Testis (tissue), 3 donors: ENCODE data around the gene EDARADD. TPM values are rescaled to one million over a fixed set of nuclear protein-coding genes. Genes with fewer than 3 reads are reported as not detected.

Experiments
- DNase-seq: peaks from one replicate; pipeline ENCODE4 v3.0.0-alpha.2; 2019
- H3K27ac ChIP-seq, 2 donors: fragments of 200-600 bp; sonication (generic); one replicate each; pipeline ENCODE4 v1.5.1; 2019
- H3K27me3 ChIP-seq: fragments of 200-600 bp; sonication (generic); one replicate; pipeline ENCODE4 v1.5.1; 2019
- H3K36me3 ChIP-seq: fragments of 200-600 bp; sonication (generic); one replicate; pipeline ENCODE4 v1.5.1; 2017; ENCODE audit warnings: low read depth; ENCODE audit errors: missing control alignments
- H3K4me1 ChIP-seq: fragments of 200-600 bp; sonication (generic); one replicate; pipeline ENCODE4 v1.5.1; 2019
- H3K4me3 ChIP-seq, 2 donors: fragments of 200-600 bp; sonication (generic); one replicate each; pipeline ENCODE4 v1.5.1; 2017 to 2019
- H3K9me3 ChIP-seq: fragments of 200-600 bp; sonication (generic); one replicate; pipeline ENCODE4 v1.5.1; 2017
- POLR2A ChIP-seq: fragments of 450-650 bp; IDR thresholded peaks from one replicate; pipeline ENCODE4 v1.6.1; 2017; ENCODE audit warnings: antibody characterized with exemption, mild to moderate bottlenecking, moderate library complexity
- WGBS, 2 donors: methylation state at CpG; one replicate each; pipeline ENCODE4 v1.1.5; 2018; 5-methylcytosine and 5-hydroxymethylcytosine counted together
- intact Hi-C: fragments of 100-400 bp; cut with DNase I; formaldehyde crosslinking; loops from one replicate; pipeline ENCODE4 v1.15.1; 2023; ENCODE audit warnings: low total_unique reads
- polyA plus RNA-seq: library from polyadenylated mRNA; stranded (reverse); fragments of 350-450 nt; fragmentation: Illumina TruSeq; extraction: RNeasy Lipid Tissue Mini Kit (QIAGEN cat#74804); gene quantifications from one replicate; pipeline ENCODE4 v1.2.3, GENCODE V29; 2014; ENCODE audit warnings: low read depth, low replicate concordance; ENCODE audit not compliant: insufficient read depth
- total RNA-seq, 2 donors: library from RNA; depleted of rRNA; stranded (reverse); fragments of >200 nt; gene quantifications; one replicate each; pipeline ENCODE4 v1.2.3, GENCODE V29; 2016
- TF ChIP-seq, protein P1 (sequence below), 3 experiments: fragments of 450-650 bp in 2 of 3; fragments of 200-600 bp in 1 of 3; sonication (generic) in 1 of 3; IDR thresholded peaks; one replicate each; pipeline ENCODE4 v1.5.1; 2016 to 2019; ENCODE audit warnings: antibody characterized with exemption in 3 of 3, mild to moderate bottlenecking in 2 of 3, moderate library complexity in 1 of 3

The EDARADD gene
- total and polyA plus RNA-seq, 3 donors from 2014 or later: 3.2 to 5.8 (median 3.9) TPM

DNA sequence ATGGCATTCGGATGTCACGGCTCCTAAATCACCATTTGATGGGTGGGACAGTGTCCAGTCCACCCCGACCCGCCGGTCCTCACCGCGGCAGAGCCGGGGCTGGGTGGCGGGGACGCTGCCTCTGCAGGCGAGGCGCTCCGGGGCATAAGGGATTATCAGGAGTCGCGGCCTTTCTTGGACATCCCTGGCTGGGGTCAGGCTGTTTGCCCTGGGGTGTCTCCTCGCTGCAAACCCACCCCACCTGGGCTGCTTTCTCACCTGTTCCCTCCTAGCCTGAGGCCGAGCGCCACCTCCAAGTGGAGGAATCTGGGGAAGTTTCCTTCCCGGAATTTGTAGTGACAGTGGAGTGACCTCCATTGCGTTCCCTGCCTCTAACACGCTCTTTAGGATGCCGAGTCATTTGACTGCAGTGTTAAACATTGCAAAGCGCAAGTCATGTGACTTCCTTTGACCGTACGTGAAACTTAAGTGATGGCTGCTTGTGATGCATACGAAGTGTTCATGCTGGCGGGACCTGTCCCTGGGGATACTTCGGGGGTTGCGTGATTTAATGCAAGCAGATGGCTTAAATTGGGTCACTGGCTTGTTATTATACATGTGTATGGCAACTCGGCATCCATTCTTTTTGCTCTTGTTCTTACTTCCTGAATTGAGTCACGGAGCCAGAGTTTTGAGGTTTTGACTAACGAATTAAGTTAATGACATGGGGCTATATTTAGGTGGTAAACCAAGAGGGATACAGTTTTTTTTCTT, 130.2 kb downstream of the EDARADD start:
- Histone ChIP-seq H3K4me1 (peaks cover 9% of the 10 kb centered on the region), H3K4me3 (peak overlapping the region; percentile 86 to 97), H3K9me3 (no peaks in the 10 kb centered on the region), H3K27ac (peak overlapping the region; percentile 82 to 89), H3K27me3 (no peaks in the 10 kb centered on the region), H3K36me3 (no peaks in the 10 kb centered on the region)
- TF ChIP-seq, protein P1, sequence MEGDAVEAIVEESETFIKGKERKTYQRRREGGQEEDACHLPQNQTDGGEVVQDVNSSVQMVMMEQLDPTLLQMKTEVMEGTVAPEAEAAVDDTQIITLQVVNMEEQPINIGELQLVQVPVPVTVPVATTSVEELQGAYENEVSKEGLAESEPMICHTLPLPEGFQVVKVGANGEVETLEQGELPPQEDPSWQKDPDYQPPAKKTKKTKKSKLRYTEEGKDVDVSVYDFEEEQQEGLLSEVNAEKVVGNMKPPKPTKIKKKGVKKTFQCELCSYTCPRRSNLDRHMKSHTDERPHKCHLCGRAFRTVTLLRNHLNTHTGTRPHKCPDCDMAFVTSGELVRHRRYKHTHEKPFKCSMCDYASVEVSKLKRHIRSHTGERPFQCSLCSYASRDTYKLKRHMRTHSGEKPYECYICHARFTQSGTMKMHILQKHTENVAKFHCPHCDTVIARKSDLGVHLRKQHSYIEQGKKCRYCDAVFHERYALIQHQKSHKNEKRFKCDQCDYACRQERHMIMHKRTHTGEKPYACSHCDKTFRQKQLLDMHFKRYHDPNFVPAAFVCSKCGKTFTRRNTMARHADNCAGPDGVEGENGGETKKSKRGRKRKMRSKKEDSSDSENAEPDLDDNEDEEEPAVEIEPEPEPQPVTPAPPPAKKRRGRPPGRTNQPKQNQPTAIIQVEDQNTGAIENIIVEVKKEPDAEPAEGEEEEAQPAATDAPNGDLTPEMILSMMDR (IDR thresholded peaks at IDR 0.05): no peak
- intact Hi-C loops: no loop called here
- WGBS, 2 donors: 0 to 1% methylated on average over 21 to 32 of the region's 32 CpGs
- peak; percentile 79 for DNase-seq

DNA sequence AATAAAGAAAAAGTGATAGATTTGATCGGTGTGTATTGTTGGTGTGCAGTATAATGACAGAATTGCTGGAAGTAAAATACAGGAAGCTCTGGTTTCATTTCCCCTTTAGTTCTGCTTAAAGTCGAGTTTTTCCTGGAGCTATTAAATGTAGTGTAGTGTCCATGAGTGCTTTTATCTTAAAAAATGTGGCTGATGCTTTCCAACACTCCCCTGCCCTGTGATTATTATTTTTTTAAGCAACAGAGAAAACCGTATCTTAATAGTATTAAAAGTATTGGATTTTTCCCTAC, 130.8 kb downstream of the EDARADD start:
- Histone ChIP-seq H3K9me3 (no peaks in the 10 kb centered on the region), H3K27me3 (no peaks in the 10 kb centered on the region), H3K4me1 (peaks cover 9% of the 10 kb centered on the region), H3K27ac (peak overlapping the region in 1 of 2 donors; percentile 82), H3K4me3 (peak overlapping the region; percentile 86 to 97), H3K36me3 (no peaks in the 10 kb centered on the region)
- TF ChIP-seq POLR2A: no peak
- TF ChIP-seq, protein P1 (IDR thresholded peaks at IDR 0.05): no peak
- no peak for DNase-seq
- intact Hi-C loops: no loop called here
- 4 to 5% methylated on average over 3 of the region's 3 CpGs for WGBS, 2 donors

DNA sequence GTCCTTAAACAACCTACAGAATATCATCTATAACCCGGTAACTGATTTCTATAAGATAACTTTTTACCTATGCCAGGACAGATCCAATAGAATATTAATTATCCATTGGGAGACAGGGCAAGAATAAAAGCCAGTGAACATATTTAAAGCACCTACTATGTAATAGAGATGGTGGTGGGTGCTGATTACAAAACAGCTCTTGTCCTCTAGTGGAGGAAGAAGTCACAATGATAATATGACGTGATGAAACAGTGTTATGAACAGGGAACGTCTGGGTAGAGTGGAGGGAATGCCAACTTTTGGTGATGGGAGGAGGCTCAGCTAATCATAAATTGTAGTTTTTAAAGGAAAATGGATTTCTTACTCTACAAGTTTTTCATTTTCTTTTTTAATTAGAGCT, 132.0 kb downstream of the EDARADD start:
- Histone ChIP-seq H3K27ac (no peak overlapping the region), H3K9me3 (no peaks in the 10 kb centered on the region)

DNA sequence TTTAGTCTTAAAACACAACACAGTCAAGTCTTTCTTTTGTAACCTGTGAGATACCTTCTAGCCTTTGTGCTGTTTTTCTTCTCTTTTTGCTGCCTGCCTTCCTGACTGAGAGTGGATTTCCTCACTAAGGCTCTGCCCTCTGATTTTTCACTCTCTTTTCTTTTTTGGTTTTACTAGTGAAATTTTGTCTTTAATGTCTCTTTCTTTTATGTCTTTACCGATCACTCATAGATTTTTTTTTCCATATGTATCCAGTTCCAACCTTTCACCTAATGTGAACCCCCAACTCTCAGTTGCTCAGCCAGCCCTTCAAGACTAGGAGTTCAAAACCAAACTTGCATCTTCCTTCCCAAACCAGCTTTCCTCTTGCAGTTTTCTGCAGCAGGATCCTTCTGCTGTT, 136.2 kb downstream of the EDARADD start:
- intact Hi-C loops: no loop called here
- TF ChIP-seq, protein P1 (IDR thresholded peaks at IDR 0.05): no peak
- no peak for TF ChIP-seq POLR2A
- H3K9me3 ChIP-seq: no peaks in the 10 kb centered on the region
- no peak for DNase-seq
- no peaks in the 10 kb centered on the region for H3K36me3 ChIP-seq
- no peak overlapping the region for H3K4me3 ChIP-seq
- WGBS, 2 donors: 79 to 86% methylated on average over 1 of the region's 1 CpG
- H3K27ac ChIP-seq: no peak overlapping the region
- no peaks in the 10 kb centered on the region for H3K27me3 ChIP-seq
- no peaks in the 10 kb centered on the region for H3K4me1 ChIP-seq

More for the DNA sequence above, 132.0 kb downstream of the EDARADD start:
- no peaks in the 10 kb centered on the region for H3K27me3 ChIP-seq
- DNase-seq: no peak
- no peaks in the 10 kb centered on the region for H3K36me3 ChIP-seq
- WGBS, 2 donors: 77 to 78% methylated on average over 3 of the region's 3 CpGs
- no peak overlapping the region for H3K4me3 ChIP-seq
- peaks cover 9% of the 10 kb centered on the region for H3K4me1 ChIP-seq
- intact Hi-C loops: no loop called here
- no peak for TF ChIP-seq POLR2A
- TF ChIP-seq, protein P1 (IDR thresholded peaks at IDR 0.05): no peak

DNA sequence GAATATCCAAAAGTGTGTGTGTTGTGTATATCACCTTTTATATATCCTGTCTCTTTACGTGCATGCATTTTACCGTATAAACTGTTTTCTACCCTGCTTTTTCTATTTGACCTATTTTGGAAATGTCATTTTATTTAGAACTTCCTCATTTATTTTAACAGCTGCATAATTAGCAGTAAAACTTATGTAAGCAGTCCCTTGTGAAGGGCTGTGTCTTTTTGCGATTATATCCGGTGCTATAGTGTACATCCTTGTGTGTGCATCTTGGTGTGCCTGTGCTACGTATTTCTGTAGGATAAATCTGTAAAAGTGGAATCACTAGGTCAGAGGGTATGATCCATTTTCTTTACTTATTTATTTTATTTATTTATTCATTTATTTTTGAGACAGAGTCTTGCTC, 136.9 kb downstream of the EDARADD start:
- Histone ChIP-seq H3K27ac (no peak overlapping the region), H3K36me3 (no peaks in the 10 kb centered on the region), H3K4me3 (no peak overlapping the region), H3K27me3 (no peaks in the 10 kb centered on the region), H3K4me1 (no peaks in the 10 kb centered on the region), H3K9me3 (no peaks in the 10 kb centered on the region)
- intact Hi-C loops: no loop called here
- TF ChIP-seq POLR2A: no peak
- TF ChIP-seq, protein P1 (IDR thresholded peaks at IDR 0.05): no peak
- no peak for DNase-seq
- WGBS, 2 donors: 80 to 89% methylated on average over 5 of the region's 5 CpGs
